Endothelial cell of umbilical vein (primary cell): ENCODE measurements around the gene MBTPS1. TPM values are rescaled to one million over a fixed set of nuclear protein-coding genes. Genes with fewer than 3 reads are reported as not detected.

Source experiments
- BruUV-seq: library from RNA; stranded (reverse); fragments of 400-500 nt; replicated peaks from 2 replicates; lab custom pipeline; 2021; lab: Mats Ljungman, UMichigan
- CTCF ChIA-PET: fragments of 300-600, 350-600 bp; sonication (Branson Sonifier 250); formaldehyde crosslinking; loops from one replicate; lab custom pipeline; 2021; ENCODE audit warnings: antibody characterized with exemption, inconsistent platforms; lab: Charles Lee
- POLR2A ChIA-PET: fragments of 300-600, 350-600 bp; sonication (Branson Sonifier 250); formaldehyde crosslinking; loops from one replicate; lab custom pipeline; 2021; ENCODE audit warnings: antibody characterized with exemption, inconsistent platforms; lab: Charles Lee
- DNase-seq: peaks from one replicate; pipeline ENCODE4 v3.0.0-alpha.2; 2011; ENCODE audit warnings: low read depth, low spot score
- FAIRE-seq: peaks from 2 replicates; lab custom pipeline; 2011; peaks lifted over from hg19 to GRCh38; lab: Jason Lieb, UNC
- H2AFZ ChIP-seq: 2 replicates; pipeline ENCODE4 v1.6.0; 2012; ENCODE audit warnings: low read depth, low read length, control low read depth, inconsistent platforms
- H3K27ac ChIP-seq: 2 replicates; pipeline ENCODE4 v1.5.1; 2011; ENCODE audit warnings: low read depth, mild to moderate bottlenecking, control low read depth, low read length, moderate library complexity; ENCODE audit not compliant: insufficient read depth
- H3K27me3 ChIP-seq, 2 experiments: 2 replicates each; pipeline versions ENCODE4 v1.6.0 to v1.6.1; 2011; ENCODE audit warnings: low read length in 2 of 2, mixed read lengths in 1 of 2; ENCODE audit not compliant: control insufficient read depth in 2 of 2, insufficient read depth in 2 of 2
- H3K36me3 ChIP-seq, 2 experiments: 2 replicates in 1 of 2; 3 replicates in 1 of 2; pipeline ENCODE4 v1.5.1; 2011; ENCODE audit warnings: low read length in 2 of 2, mild to moderate bottlenecking in 1 of 2, moderate library complexity in 1 of 2; ENCODE audit not compliant: control insufficient read depth in 2 of 2, insufficient read depth in 2 of 2; ENCODE audit errors: extremely low read depth in 1 of 2
- H3K4me1 ChIP-seq: 3 replicates; pipeline ENCODE4 v1.5.1; 2011; ENCODE audit warnings: mild to moderate bottlenecking, low read length; ENCODE audit not compliant: control insufficient read depth, insufficient read depth; ENCODE audit errors: extremely low read depth
- H3K4me2 ChIP-seq: 2 replicates; pipeline ENCODE4 v1.6.1; 2011; ENCODE audit warnings: low read length, control low read depth, mixed read lengths; ENCODE audit not compliant: insufficient read depth
- H3K4me3 ChIP-seq, 3 experiments: fragments of 200-600 bp in 1 of 3; sonication (generic), shearing (Covaris generic) in 1 of 3; replicated peaks in 1 of 3; 2 replicates each; pipeline ENCODE4 v1.5.1; 2011 to 2016; ENCODE audit warnings: control low read depth in 3 of 3, low read length in 3 of 3, mild to moderate bottlenecking in 2 of 3, inconsistent platforms in 1 of 3, low read depth in 1 of 3, moderate library complexity in 1 of 3; ENCODE audit not compliant: insufficient read depth in 1 of 3
- H3K79me2 ChIP-seq: 2 replicates; pipeline ENCODE4 v1.6.0; 2012; ENCODE audit warnings: low read length, inconsistent platforms; ENCODE audit not compliant: control insufficient read depth, insufficient read depth
- H3K9ac ChIP-seq: replicated peaks from 2 replicates; pipeline ENCODE3; 2011; ENCODE audit warnings: low read length, control low read depth; ENCODE audit not compliant: insufficient read depth; ENCODE audit errors: extremely low read depth
- H3K9me1 ChIP-seq: replicated peaks from 3 replicates; pipeline ENCODE4 v1.6.0; 2011; ENCODE audit warnings: mild to moderate bottlenecking, low read length; ENCODE audit not compliant: control insufficient read depth, insufficient read depth; ENCODE audit errors: extremely low read depth
- H3K9me3 ChIP-seq: replicated peaks from 2 replicates; pipeline ENCODE4 v1.5.1; 2012; ENCODE audit warnings: low read length, inconsistent platforms; ENCODE audit not compliant: control insufficient read depth, insufficient read depth
- H4K20me1 ChIP-seq: replicated peaks from 2 replicates; pipeline ENCODE3; 2011; ENCODE audit warnings: mild to moderate bottlenecking, low read length; ENCODE audit not compliant: control insufficient read depth, insufficient read depth; ENCODE audit errors: extremely low read depth
- EZH2 ChIP-seq: IDR thresholded peaks from 2 replicates; pipeline ENCODE4 v1.6.1; 2012; ENCODE audit warnings: borderline replicate concordance, low read depth, mild to moderate bottlenecking, moderate library complexity, low read length, inconsistent platforms; ENCODE audit not compliant: severe bottlenecking
- FOS ChIP-seq: IDR thresholded peaks from 2 replicates; pipeline ENCODE4 v1.6.1; 2011; ENCODE audit warnings: mild to moderate bottlenecking, low read length, moderate library complexity, borderline replicate concordance; ENCODE audit not compliant: insufficient read depth
- GATA2 ChIP-seq: IDR thresholded peaks from 2 replicates; pipeline ENCODE4 v1.7.0; 2011; ENCODE audit warnings: low read depth, mild to moderate bottlenecking, moderate library complexity, mixed read lengths, low read length; ENCODE audit not compliant: insufficient read length, insufficient read depth
- JUN ChIP-seq: IDR thresholded peaks from 2 replicates; pipeline ENCODE4 v1.6.1; 2011; ENCODE audit warnings: borderline replicate concordance, low read depth; ENCODE audit not compliant: insufficient read length, insufficient read depth
- MYC ChIP-seq: IDR thresholded peaks from one replicate; pipeline ENCODE4 v1.6.1; 2011; ENCODE audit warnings: mild to moderate bottlenecking, low read depth, low read length
- POLR2A ChIP-seq: IDR thresholded peaks from 2 replicates; pipeline ENCODE4 v1.6.1; 2012; ENCODE audit warnings: low read depth, mild to moderate bottlenecking, control low read depth, low read length
- POLR2AphosphoS5 ChIP-seq: IDR thresholded peaks from 2 replicates; pipeline ENCODE4 v1.6.1; 2012; ENCODE audit warnings: low read depth, mild to moderate bottlenecking, control low read depth, low read length, moderate library complexity; ENCODE audit not compliant: insufficient read depth
- dilution Hi-C: fragments of 300-500 bp; cut with MboI; formaldehyde crosslinking; loops from one replicate; pipeline ENCODE4 v1.15.0; 2019; ENCODE audit warnings: low sequenced_read_pairs; ENCODE audit not compliant: extremely low pct_ligation_motif_present
- intact Hi-C: fragments of 100-400 bp; cut with micrococcal nuclease; formaldehyde crosslinking; loops from one replicate; pipeline ENCODE4 v1.10.0; 2022
- polyA plus RNA-seq, 4 experiments: library from polyadenylated mRNA; depleted of rRNA in 3 of 4; stranded (reverse) in 3 of 4; unstranded in 1 of 4; fragments of >200 nt; gene quantifications; 2 replicates each; pipeline versions ENCODE4 v1.2.1 to v1.2.3, GENCODE V29; 2011 to 2012; ENCODE audit warnings: missing spikeins in 1 of 4
- total RNA-seq: library from RNA; stranded (reverse); gene quantifications from 2 replicates; pipeline ENCODE4 v1.2.3, GENCODE V29; 2021
- TF ChIP-seq, protein P1 (sequence below), 2 donors: IDR thresholded peaks; 1 replicate in 1 of 2; 2 replicates in 1 of 2; pipeline ENCODE4 v1.5.1; 2011; ENCODE audit warnings: low read length in 2 of 2, mild to moderate bottlenecking in 2 of 2, moderate library complexity in 2 of 2, control low read depth in 1 of 2, inconsistent platforms in 1 of 2, low read depth in 1 of 2; ENCODE audit not compliant: insufficient read depth in 1 of 2; ENCODE audit errors: extremely low read depth in 1 of 2
- TF ChIP-seq, protein P2 (sequence below): IDR thresholded peaks from 2 replicates; pipeline ENCODE4 v1.6.1; 2011; ENCODE audit not compliant: insufficient read depth, insufficient read length

The MBTPS1 gene
- total and polyA plus RNA-seq, 2 donors (not counting 3 experiments of a cell fraction or from before 2014, with no cell fraction given): 82.3 to 99.6 TPM

GRCh38 chr16:84138500-84138823 lies 21.7 kb upstream of the MBTPS1 start:
- Histone ChIP-seq H3K9me1 (no peaks in the 10 kb centered on the region), H3K4me3 (no peak overlapping the region), H3K27ac (no peak overlapping the region), H4K20me1 (peaks cover 7% of the 10 kb centered on the region), H3K27me3 (no peaks in the 10 kb centered on the region), H3K9ac (no peak overlapping the region), H3K9me3 (no peaks in the 10 kb centered on the region), H2AFZ (no peak overlapping the region), H3K4me2 (no peak overlapping the region), H3K79me2 (peaks cover 25% of the 10 kb centered on the region), H3K36me3 (no peaks in the 10 kb centered on the region), H3K4me1 (no peaks in the 10 kb centered on the region)
- TF ChIP-seq FOS (no peak), MYC (no peak), JUN (no peak), POLR2A (no peak), GATA2 (no peak), POLR2AphosphoS5 (no peak), EZH2 (no peak)
- TF ChIP-seq, protein P1, sequence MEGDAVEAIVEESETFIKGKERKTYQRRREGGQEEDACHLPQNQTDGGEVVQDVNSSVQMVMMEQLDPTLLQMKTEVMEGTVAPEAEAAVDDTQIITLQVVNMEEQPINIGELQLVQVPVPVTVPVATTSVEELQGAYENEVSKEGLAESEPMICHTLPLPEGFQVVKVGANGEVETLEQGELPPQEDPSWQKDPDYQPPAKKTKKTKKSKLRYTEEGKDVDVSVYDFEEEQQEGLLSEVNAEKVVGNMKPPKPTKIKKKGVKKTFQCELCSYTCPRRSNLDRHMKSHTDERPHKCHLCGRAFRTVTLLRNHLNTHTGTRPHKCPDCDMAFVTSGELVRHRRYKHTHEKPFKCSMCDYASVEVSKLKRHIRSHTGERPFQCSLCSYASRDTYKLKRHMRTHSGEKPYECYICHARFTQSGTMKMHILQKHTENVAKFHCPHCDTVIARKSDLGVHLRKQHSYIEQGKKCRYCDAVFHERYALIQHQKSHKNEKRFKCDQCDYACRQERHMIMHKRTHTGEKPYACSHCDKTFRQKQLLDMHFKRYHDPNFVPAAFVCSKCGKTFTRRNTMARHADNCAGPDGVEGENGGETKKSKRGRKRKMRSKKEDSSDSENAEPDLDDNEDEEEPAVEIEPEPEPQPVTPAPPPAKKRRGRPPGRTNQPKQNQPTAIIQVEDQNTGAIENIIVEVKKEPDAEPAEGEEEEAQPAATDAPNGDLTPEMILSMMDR (IDR thresholded peaks at IDR 0.05; ENCODE audit: extremely low read depth in 1 of 2, insufficient read depth in 1 of 2, low read depth in 1 of 2, low read length in 2 of 2): no peak
- TF ChIP-seq, protein P2, sequence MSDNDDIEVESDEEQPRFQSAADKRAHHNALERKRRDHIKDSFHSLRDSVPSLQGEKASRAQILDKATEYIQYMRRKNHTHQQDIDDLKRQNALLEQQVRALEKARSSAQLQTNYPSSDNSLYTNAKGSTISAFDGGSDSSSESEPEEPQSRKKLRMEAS: no peak
- dilution Hi-C loops (no loop called here), intact Hi-C loops (no loop called here)
- no peak for FAIRE-seq
- POLR2A ChIA-PET: no interaction called here
- no TSS peak for BruUV-seq
- CTCF ChIA-PET: no interaction called here
- no peak for DNase-seq
